BE2C (cell line): ENCODE results near the gene ARHGEF17.

Experiments used
- DNase-seq: peaks from one replicate; pipeline ENCODE4 v3.0.0-alpha.2; 2020
- H3K27me3 ChIP-seq: fragments of 250-450 bp; sonication (Bioruptor Pico); 2 replicates; pipeline ENCODE4 v1.5.1; 2020; ENCODE audit warnings: mild to moderate bottlenecking
- H3K36me3 ChIP-seq: fragments of 250-450 bp; sonication (Bioruptor Pico); 2 replicates; pipeline ENCODE4 v1.5.1; 2020; ENCODE audit warnings: mild to moderate bottlenecking
- H3K4me1 ChIP-seq: fragments of 250-450 bp; sonication (Bioruptor Pico); 2 replicates; pipeline ENCODE4 v1.5.1; 2020
- H3K4me3 ChIP-seq: 2 replicates; pipeline ENCODE4 v1.5.1; 2011; ENCODE audit warnings: low read depth, low read length
- H3K9me3 ChIP-seq: fragments of 250-450 bp; sonication (Bioruptor Pico); 2 replicates; pipeline ENCODE4 v1.5.1; 2020
- CTCF ChIP-seq: IDR thresholded peaks from 2 replicates; pipeline ENCODE4 v1.5.1; 2012; ENCODE audit warnings: mild to moderate bottlenecking, low read depth, low read length

ARHGEF17 gene

GRCh38 chr11:73386016-73386415 lies 77.9 kb downstream of the ARHGEF17 start:
- no peaks in the 10 kb centered on the region for H3K27me3 ChIP-seq
- no peak overlapping the region for H3K4me3 ChIP-seq
- no peak for DNase-seq
- no peaks in the 10 kb centered on the region for H3K9me3 ChIP-seq
- TF ChIP-seq CTCF = no peak
- H3K4me1 ChIP-seq = no peaks in the 10 kb centered on the region
- H3K36me3 ChIP-seq = no peaks in the 10 kb centered on the region

- no peaks in the 10 kb centered on the region for H3K9me3 ChIP-seq
- no peaks in the 10 kb centered on the region for H3K27me3 ChIP-seq
- no peak for TF ChIP-seq CTCF
- H3K36me3 ChIP-seq = no peaks in the 10 kb centered on the region
- no peaks in the 10 kb centered on the region for H3K4me1 ChIP-seq
- DNase-seq = no peak
- H3K4me3 ChIP-seq = no peak overlapping the region
These were observed 78.5 kb downstream of the ARHGEF17 start for GRCh38 chr11:73386546-73386945.

GRCh38 chr11:73387594-73388264 lies 79.7 kb downstream of the ARHGEF17 start:
- H3K9me3 ChIP-seq = no peaks in the 10 kb centered on the region
- H3K4me3 ChIP-seq = no peak overlapping the region
- no peaks in the 10 kb centered on the region for H3K4me1 ChIP-seq
- no peaks in the 10 kb centered on the region for H3K27me3 ChIP-seq
- no peaks in the 10 kb centered on the region for H3K36me3 ChIP-seq
- TF ChIP-seq CTCF = no peak
- DNase-seq = no peak

- no peaks in the 10 kb centered on the region for H3K36me3 ChIP-seq
- H3K4me3 ChIP-seq = no peak overlapping the region
- no peak for TF ChIP-seq CTCF
- DNase-seq = no peak
- H3K27me3 ChIP-seq = no peaks in the 10 kb centered on the region
- H3K9me3 ChIP-seq = no peaks in the 10 kb centered on the region
- H3K4me1 ChIP-seq = no peaks in the 10 kb centered on the region
These were observed 80.4 kb downstream of the ARHGEF17 start for GRCh38 chr11:73388265-73389133.

GRCh38 chr11:73389134-73389525 lies 81.1 kb downstream of the ARHGEF17 start:
- H3K4me3 ChIP-seq = no peak overlapping the region
- no peaks in the 10 kb centered on the region for H3K4me1 ChIP-seq
- no peaks in the 10 kb centered on the region for H3K27me3 ChIP-seq
- TF ChIP-seq CTCF = no peak
- no peaks in the 10 kb centered on the region for H3K36me3 ChIP-seq
- DNase-seq = no peak
- no peaks in the 10 kb centered on the region for H3K9me3 ChIP-seq

- no peaks in the 10 kb centered on the region for H3K4me1 ChIP-seq
- TF ChIP-seq CTCF = no peak
- no peaks in the 10 kb centered on the region for H3K36me3 ChIP-seq
- DNase-seq = no peak
- no peak overlapping the region for H3K4me3 ChIP-seq
- H3K27me3 ChIP-seq = no peaks in the 10 kb centered on the region
- H3K9me3 ChIP-seq = no peaks in the 10 kb centered on the region
These were observed 81.8 kb downstream of the ARHGEF17 start for GRCh38 chr11:73389916-73390315.
